Measurements from ENCODE around the gene TYRO3.
A peak's percentile ranks its signal among the peaks of the same experiment; 100 is the strongest.

TYRO3 gene

DNA sequence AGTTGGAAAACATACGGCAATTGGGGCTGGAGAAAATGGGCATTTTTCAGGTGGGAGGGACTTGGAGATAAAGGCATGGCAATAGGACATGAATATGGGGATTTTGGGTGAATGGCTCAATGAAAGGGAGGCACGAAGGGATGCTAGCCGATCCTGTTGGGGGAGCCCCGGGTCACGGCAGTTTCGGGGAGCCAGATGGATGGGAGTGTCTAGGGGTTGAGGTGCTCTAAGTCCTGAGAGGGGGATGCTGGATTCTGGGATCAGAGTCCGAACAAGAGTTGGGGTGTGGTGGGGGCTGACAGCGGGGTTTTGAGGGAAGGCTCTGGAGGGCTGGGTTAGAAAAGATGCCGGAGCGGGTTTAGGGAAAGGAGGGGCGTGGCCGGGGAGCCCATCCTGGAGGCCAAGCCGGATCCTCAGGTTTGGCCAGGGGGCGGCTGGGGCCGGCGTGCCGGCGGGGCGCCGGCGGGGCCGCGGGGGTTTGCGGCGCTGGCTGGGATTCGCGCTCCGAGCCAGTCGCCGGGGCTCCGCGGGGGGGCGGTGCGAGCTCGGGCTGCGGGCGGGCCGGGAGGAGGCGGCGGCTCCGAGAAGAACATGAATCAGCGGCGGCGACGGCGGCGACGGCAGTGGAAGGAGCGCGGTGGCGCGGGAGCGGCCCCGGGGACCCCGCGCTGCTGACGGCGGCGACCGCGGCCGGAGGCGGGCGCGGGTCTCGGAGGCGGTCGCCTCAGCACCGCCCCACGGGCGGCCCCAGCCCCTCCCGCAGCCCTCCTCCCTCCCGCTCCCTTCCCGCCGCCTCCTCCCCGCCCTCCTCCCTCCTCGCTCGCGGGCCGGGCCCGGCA lies at the start of gene TYRO3:
Gene TYRO3 (plus strand): TSS at position 813 of the 839 bp plus-strand sequence. CDS start 46 bp downstream, outside the sequence.
- no peak for DNase-seq

DNA sequence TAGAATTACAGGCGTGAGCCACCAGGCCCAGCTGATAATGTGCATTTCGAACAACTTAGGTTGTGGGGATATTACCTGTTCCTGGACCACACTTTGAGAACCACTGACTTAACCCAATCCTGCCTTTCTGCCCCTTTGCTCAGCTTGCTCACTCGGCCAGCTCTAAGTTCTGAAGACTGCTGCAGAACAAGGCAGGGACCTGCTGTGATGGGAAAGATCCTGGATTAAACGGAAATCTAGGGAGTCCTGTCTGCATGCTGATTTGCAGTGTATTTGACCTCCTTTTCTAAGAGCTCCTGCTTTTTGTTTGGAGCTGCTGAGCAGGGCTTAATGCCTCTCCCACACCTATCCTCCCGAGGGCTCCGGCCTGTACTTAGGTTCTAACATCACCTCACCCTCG lies 48.3 kb upstream of the TYRO3 start:
- DNase-seq: no peak

DNA sequence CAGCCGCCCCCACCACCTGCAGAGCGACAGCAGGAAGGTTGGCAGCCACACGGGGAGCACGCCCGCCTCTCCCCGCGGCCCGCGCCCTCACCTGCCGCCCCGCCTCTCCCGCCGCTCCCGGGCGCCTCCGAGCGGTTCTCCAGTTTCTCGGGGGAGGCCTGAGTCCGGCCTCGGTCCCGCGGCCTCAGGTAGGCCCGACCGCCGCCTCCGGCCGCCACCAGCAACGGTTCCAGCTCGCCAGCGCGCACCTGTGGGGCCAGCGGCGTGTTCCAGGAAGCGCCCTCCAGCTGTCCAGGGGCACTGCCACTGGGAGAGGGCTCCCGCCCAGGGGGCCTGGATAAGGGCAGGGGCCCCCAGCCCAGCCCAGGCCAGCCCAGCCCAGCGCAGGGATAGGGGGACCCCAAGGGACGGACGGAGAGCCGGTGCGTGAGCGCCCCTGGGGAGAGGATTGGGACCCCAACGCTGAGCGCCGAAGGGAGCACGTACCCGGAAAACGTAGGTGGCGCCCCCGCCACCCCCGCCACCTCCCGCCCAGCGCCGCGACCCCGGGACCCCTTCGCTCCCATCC lies 47.6 kb upstream of the TYRO3 start:
- DNase-seq: no peak

DNA sequence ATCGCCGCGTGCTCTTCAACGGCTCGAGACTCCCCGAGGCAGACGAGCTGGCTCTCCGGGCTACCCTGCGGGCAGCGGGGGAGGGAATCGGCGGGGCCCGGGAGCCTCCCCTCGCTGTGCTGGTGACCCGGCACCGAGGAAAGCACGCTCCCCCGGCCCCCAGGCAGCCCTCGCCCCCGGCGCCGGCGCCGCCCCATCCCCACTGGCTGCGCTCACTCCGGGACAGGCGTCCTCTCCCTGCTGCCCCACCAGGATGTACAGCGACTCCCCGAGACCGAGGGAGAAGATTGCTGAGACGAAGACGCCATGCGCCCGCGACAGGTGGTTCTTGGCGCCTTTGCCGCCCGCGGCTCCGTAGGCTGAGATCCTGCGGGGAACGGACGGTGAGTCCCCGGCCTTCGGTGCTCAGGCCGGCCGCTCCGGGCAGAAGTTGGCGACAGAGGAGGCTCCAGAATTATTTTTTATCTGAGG lies 47.1 kb upstream of the TYRO3 start:
- no peak for DNase-seq

DNA sequence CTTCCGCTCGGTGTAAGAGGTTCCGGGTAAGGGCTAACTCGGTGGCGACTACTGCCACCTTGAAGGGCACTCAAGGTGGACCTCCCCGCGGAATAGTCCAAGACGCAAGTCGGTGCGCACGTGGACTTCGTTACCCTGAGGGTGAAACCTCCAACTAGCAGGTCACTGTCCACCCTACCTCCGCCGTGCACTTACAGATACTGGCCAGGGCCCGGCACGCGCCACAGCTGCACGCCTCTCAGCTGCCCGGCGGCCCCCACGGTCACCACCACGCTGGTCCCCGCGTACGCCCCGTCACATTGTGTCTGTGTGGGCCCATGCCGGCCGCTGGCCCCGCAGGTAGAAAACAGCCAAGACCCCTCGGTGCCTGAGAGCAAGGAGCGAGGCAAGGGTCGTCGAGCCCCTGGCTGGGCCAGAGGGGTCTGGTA lies 46.5 kb upstream of the TYRO3 start:
- no peak for DNase-seq

DNA sequence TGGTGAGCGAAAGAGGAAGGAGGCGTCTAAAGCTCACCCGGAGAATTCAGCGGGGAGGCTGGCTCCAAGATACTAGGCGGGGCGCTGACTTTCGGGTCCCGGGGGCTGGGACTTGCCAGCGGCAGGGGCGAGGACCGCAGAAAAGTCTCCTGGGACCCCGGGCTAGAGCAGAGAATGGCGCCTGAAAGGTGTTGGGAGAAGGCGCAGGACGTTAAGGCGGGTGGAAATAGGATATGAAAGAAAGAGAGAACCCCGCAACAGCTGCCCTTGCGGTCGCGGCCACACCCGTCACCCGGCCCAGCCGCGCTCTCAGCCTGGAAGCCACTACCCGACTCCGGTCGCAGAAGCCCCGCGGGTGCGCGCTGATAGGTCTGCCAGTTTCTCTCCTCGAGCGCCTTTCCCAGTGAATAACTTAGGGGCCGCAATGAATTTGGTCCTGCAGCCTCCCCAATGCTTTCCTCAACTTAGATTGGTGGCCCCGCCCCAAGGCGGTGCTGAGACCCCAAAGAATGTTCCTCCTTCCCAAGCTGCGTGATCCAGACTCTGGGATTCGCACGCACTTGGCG lies 46.0 kb upstream of the TYRO3 start:
- DNase-seq: no peak

DNA sequence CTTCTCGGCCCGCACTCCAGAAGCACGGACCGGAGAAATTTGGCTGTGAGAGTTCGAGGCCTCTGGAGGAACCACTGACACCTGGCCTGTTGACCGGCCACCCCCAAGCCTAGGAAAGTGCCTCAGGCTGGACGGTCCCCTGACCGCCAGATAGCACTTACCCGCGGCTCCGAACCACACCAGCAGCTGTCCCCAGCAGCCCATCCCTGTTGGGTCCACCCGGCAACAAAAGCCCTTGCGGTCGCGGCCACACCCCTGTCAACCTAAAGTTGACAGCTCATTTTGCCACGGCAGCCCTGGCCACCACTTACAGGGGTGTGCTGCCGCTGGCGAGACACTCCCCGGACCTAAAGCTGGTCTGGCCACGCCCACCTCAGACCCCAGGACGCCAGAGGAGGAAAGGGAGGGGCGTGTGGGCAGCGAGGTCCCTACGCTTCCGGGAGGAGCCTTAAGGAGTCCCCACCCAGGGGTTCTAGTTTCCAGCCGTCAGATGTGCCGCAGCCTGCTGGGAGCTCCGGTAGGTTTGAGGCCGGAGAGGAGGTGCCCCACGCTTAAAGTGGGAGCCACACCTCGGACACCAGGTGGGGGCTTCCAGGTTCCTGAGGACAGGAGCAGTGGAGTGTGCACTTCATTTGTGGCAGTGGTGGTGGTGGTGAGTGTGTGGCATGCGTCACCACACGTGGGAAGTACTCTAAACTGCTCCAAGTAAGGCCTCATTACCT lies 45.3 kb upstream of the TYRO3 start, which contains the start of gene LTK:
Gene LTK (minus strand): TSS at position 322 of the 722 bp plus-strand sequence. CDS start 118 bp downstream, at position 204.
- DNase-seq: peak; percentile 37

DNA sequence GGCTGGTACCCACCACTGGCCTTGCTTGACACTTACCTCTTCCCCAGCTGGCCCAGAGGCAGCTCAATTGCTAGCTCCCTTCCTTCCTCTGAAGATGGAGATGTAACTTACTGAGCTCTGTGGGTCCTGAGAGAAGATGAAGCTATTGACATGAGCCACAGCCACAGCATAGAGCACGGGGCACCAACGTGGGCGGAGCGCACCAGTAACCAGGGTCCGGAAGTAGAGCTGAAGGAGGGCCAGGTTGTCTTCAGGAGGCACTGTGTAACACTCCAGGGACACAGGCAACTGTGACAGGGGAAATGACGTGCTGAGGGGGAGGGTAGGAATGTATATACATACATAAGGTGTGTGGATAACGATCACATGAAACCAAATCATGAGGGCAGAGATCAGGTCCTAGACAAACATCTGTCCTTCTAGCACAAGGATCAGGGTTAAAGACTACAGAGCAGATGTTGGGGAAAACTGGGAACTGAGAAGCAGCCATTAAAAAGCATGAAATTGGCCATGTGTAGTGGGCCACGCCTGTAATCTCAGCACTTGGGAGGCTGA lies 41.0 kb upstream of the TYRO3 start:
- DNase-seq: no peak

DNA sequence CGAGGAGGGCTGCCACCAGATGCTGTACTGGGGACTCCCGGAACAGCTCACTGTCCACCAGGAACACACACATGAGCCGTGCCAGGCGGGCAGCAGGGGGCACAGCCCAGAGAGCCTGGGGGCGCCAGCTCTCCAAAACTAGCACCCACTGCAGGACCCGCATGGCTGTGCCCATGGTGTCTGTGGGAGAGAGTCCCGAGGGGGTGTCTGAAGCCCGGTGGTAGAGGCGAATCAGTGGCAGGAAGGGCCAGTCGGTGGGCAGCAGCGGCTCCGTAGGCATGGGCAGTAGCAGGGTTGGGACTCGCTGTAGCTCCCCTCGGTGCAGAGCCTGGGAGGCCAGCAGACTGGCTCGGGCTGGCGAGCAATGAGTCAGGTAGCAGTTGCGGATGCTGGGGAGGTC lies 38.4 kb upstream of the TYRO3 start:
- DNase-seq: no peak

DNA sequence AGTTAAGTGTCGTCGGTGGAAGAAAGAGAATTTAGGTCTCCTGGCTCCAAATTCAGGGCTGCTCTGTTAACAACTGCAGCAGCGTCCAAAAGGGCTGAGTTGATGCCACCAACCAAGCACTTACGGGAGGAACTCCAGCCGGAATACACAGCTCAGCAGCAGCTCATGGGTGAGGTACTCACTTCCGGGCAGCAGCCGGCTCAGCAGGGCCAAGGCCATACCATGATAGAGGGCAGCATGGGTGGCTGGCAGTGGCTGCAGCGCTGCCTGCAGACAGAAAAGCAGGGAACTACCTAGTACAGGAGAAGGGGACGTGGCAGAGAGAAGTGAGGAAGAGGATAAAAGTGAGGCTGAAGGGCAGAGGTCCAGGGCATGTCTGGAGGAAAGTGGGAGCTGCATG lies 37.4 kb upstream of the TYRO3 start:
- DNase-seq: no peak

DNA sequence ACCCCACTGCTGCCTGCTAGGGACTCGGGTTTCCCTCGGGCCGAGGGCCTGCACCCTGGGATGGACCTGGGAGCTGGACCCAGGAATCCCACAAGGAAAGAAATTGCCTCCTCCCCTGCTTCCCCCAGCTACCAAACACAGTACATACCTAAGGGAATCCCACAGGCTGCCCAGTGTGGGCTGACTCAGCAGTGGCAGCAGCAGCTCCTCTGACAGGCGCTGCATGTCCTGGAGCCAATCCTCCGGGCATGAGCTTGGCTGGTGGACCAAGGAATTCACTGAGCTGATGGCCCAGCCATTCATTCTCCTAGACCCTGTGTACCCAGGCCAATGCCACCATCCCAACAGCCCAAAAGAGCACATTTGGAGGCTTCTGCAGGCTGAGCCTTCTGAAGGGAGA lies 35.9 kb upstream of the TYRO3 start:
- no peak for DNase-seq

DNA sequence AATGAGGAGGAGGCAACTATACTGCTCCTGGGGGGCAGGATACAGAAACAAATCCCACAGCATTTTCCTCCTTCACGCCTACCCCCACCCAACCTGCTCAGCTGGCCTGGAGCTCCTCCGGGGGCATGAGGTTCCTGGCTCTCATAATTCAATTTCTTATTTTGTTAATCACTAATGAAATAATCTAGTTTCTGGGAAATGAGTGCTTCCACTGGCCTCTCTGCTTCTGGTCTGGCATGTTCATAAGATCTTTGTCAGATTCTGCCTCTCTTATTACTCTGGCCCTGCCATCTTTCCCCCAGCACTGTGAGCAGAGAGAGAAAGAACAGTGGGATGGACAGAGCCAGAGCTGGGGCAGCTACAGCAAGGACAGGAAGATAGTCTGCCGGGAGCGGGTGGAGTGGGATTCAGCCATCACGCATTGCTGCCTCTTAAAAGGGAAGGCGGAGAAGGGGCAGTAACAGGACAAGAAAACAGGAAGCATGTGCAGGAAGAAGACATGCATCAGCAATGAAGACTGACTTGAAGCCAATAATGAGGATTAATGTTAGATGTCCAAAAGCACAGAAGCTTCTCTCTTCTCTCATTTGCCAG lies 28.6 kb upstream of the TYRO3 start:
- no peak for DNase-seq

DNA sequence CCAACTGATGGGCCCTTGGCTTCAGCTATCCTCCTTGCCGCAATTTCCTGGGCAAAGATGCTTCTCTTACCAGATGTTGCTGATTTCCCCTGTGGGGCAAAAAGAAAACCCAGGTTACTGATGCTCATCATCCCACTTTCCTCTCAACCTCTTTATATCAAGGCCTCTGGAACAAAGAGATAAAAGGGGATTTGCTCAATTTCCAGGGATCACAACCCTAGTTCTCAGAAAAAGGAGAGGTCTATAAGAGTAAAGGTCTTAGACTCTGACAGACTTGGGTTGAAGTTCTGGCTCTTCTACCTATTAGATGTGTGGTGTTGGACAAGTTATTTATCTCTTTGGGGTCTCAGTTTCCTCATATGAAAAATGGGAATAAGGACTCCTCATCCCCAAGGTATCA lies 23.5 kb upstream of the TYRO3 start:
- no peak for DNase-seq

DNA sequence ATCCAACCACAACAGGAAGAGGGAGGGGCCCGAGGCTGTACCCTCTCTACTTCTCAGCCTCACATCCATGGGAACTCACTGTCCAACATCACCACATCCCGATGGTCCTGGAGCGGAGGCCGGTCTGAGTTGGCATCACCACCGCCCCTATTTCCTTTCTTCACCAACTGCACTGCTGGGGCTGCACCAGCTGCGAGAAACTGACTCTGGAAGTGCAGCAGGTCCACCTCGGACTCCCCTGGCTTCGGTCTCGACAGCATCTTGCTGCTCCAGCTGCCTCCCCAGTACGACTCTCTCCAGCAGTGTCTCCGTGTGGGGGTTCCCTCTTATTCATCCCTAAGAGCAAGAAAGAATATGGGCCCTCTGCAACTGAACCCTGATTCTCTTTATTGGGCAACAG lies 22.1 kb upstream of the TYRO3 start:
- DNase-seq: no peak

DNA sequence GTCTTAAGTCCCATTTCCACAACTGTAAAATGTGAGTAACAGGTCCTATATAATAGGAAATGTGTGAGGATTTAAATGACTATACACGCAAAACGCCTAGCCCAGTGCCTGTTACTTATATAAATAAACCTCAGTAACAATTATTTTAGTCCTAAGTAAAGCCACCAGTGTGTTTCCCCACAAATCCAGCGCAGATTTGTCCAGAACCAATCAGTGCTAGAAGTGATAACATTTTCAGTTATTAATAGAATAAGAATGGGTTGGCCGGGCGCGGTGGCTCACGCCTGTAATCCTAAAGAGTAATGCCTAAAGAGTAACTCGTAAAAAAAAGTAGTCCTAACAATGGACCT lies 15.5 kb upstream of the TYRO3 start:
- DNase-seq: no peak

DNA sequence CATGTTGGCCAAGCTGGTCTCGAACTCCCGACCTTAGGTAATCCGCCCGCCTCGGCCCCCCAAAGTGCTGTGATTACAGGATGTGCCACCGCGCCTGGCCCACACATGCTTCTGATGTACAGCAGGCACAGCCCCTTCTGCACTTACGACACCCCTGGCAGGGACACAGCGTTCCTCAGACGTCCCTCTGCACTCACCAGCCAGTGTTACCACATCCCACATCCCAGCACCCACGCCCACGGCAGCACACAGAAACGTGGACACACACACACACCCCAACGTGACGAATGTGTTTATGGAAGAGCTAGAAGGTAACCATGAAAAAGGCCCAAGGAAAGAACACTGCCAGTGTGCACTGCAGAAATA lies 14.4 kb upstream of the TYRO3 start:
- no peak for DNase-seq

DNA sequence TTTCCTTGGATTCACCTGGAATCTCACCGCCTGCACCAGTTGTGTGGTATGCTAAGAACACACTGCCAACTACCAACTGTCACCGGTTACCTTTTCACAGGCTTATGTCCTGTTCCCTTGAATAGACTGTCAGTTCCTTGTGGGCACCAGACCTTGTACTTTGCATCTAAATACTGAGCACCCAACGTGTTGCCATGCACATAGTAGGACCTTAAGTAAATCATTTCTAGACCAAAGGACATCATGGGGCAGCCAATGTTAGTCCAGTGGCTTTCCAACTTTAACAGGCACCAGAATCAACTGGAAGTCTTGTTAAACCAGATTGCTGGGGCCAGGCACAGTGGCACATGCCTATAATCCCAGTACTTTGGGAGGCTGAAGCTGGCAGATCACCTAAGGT lies 13.8 kb upstream of the TYRO3 start:
- DNase-seq: no peak

DNA sequence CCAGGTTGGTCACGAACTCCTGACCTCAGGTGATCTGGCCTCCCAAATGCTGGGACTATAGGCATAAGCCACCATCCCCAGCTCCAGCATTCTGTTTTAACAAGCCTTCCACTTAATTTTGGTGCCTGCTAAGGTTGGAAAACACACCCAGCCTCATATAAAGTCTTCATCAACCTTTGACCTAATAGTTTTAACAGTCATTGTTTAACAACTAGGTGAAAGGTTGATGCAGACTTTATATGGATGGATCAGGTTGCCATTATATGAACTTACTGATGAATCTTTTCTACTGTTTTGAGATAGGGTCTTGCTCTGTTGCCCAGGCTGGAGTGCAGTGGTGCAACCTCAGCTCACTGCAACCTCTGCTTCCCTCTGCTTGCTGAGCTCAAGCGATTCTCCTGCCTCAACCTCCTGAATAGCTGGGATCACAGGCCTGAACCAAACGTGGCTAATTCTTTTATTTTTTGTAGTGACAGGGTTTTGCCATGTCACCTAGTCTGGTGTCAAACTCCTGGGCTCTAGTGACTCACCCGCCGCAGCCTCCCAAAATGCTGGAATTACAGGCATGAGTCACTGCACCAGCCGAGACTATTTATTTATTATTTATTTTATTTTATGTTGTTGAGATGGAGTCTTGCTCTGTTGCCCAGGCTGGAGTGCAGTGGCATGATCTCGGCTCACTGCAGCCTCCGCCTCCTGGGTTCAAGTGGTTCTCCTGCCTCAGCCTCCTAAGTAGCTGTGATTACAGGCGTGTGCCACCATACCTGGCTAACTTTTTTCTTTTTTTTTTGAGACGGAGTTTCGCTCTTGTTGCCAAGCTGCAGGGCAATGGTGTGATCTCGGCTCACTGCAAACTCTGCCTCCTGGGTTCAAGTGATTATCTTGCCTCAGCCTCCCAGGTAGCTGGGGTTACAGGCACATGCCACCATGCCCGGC lies 11.9 kb upstream of the TYRO3 start:
- no peak for DNase-seq

DNA sequence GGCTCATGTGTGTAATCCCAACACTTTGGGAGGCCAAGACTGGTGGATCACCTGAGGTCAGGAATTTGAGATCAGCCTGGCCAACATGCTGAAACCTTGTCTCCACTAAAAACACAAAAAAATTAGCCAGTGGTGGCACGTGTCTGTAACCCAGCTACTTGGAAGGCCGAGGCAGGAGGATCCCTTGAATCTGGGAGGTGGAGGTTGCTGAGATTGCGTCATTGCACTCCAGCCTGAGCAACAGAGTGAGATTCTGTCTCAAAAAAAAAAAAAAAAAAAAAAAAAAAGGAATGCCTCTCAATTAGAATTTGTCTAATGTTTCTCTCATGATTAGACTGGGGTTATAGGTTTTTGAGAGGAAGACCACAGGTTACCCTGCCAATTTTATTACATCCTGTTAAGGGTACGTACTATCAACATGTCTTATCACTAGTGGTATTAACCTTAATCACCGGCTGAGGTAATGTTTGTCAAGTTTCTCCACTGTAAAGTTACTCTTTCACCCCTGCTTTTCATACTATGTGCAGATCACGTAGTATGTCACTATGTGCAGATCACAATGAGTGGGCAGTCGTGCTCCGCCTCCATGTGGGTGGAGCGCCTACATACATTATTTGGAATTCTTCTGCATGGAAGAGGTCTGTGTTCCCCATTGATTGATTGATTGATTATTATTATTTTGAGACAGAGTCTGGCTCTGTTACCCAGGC lies 8.8 kb upstream of the TYRO3 start:
- no peak for DNase-seq

DNA sequence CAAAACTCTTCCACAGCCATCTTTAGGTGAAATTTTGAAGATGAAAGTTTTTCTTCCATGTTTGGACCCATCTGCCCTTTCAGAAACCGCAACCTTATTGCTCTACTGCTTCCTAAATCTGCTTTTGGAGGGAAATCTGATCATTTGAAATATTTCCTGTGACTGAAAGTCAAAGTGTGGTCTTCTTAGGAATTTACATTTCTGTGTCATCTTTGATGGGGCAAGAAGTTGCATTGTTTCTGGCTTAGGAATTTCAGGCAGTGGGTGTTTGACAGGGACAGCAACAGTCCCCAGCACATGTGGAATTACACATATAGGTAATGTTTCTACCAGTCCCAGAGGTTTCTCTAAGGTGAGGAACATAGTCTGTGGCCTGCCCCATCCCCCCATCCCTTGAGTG lies 5.3 kb upstream of the TYRO3 start:
- DNase-seq: no peak

DNA sequence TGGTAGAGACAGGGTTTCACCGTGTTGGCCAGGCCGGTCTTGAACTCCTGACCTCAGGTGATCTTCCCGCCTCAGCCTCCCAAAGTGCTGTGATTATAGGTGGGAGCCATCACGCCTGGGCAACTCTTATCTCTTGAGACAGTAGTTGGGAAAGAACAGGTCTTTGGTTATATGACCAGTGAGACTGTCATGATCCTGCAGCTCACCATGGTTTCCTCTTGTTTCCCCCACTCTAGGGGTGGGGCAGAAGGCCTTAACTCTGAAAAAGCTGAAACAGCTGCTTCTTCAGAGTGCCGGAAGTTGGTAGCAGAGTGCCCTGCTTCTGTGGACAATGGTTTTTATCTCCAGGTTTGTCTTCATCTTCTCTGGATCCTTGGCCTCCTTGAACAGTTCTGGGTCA lies 4.7 kb upstream of the TYRO3 start:
- no peak for DNase-seq

Measured in NCI-H524 treated with DMSO at 0.1 percent for 48 hours (cell line).